ENCODE results near the gene LRRC71.

Gene LRRC71

GRCh38 chr1:156944848-156945247, 24.4 kb downstream of the LRRC71 start:
- Histone ChIP-seq H3K36me3 (ENCODE audit: insufficient read depth, low read length) (peaks cover 88% of the 10 kb centered on the region), H3K4me3 (ENCODE audit: low read length) (no peak overlapping the region), H3K9ac (ENCODE audit: low read depth, low read length) (no peak overlapping the region), H3K4me2 (ENCODE audit: low read length) (no peak overlapping the region), H3K27me3 (ENCODE audit: control insufficient read depth, insufficient read depth, low read length) (no peaks in the 10 kb centered on the region), H3K9me3 (replicated peaks; ENCODE audit: low read length) (no peaks in the 10 kb centered on the region), H3K4me1 (ENCODE audit: control insufficient read depth, insufficient read depth, low read length) (no peaks in the 10 kb centered on the region)

GRCh38 chr1:156945881-156946661, 25.6 kb downstream of the LRRC71 start:
- peaks cover 87% of the 10 kb centered on the region for H3K36me3 ChIP-seq (ENCODE audit: insufficient read depth, low read length)
- no peaks in the 10 kb centered on the region for H3K4me1 ChIP-seq (ENCODE audit: control insufficient read depth, insufficient read depth, low read length)
- H3K27me3 ChIP-seq (ENCODE audit: control insufficient read depth, insufficient read depth, low read length): no peaks in the 10 kb centered on the region
- H3K4me3 ChIP-seq (ENCODE audit: low read length): no peak overlapping the region
- H3K4me2 ChIP-seq (ENCODE audit: low read length): no peak overlapping the region
- H3K9ac ChIP-seq (ENCODE audit: low read depth, low read length): no peak overlapping the region
- no peaks in the 10 kb centered on the region for H3K9me3 ChIP-seq (replicated peaks; ENCODE audit: low read length)

- Histone ChIP-seq H3K27me3 (ENCODE audit: control insufficient read depth, insufficient read depth, low read length) (no peaks in the 10 kb centered on the region), H3K9me3 (replicated peaks; ENCODE audit: low read length) (no peaks in the 10 kb centered on the region), H3K9ac (ENCODE audit: low read depth, low read length) (no peak overlapping the region), H3K4me3 (ENCODE audit: low read length) (no peak overlapping the region), H3K4me1 (ENCODE audit: control insufficient read depth, insufficient read depth, low read length) (no peaks in the 10 kb centered on the region), H3K4me2 (ENCODE audit: low read length) (no peak overlapping the region), H3K36me3 (ENCODE audit: insufficient read depth, low read length) (peaks cover 89% of the 10 kb centered on the region)
These were observed 26.7 kb downstream of the LRRC71 start for GRCh38 chr1:156947127-156947526.

- H3K9ac ChIP-seq (ENCODE audit: low read depth, low read length): no peak overlapping the region
- no peak overlapping the region for H3K4me2 ChIP-seq (ENCODE audit: low read length)
- H3K36me3 ChIP-seq (ENCODE audit: insufficient read depth, low read length): peaks cover 89% of the 10 kb centered on the region
- H3K4me1 ChIP-seq (ENCODE audit: control insufficient read depth, insufficient read depth, low read length): no peaks in the 10 kb centered on the region
- no peak overlapping the region for H3K4me3 ChIP-seq (ENCODE audit: low read length)
- H3K9me3 ChIP-seq (replicated peaks; ENCODE audit: low read length): no peaks in the 10 kb centered on the region
- H3K27me3 ChIP-seq (ENCODE audit: control insufficient read depth, insufficient read depth, low read length): no peaks in the 10 kb centered on the region
These were observed 27.5 kb downstream of the LRRC71 start for GRCh38 chr1:156947818-156948525.

- H3K9ac ChIP-seq (ENCODE audit: low read depth, low read length): no peak overlapping the region
- no peak overlapping the region for H3K4me2 ChIP-seq (ENCODE audit: low read length)
- peaks cover 84% of the 10 kb centered on the region for H3K36me3 ChIP-seq (ENCODE audit: insufficient read depth, low read length)
- H3K27me3 ChIP-seq (ENCODE audit: control insufficient read depth, insufficient read depth, low read length): no peaks in the 10 kb centered on the region
- no peaks in the 10 kb centered on the region for H3K9me3 ChIP-seq (replicated peaks; ENCODE audit: low read length)
- H3K4me3 ChIP-seq (ENCODE audit: low read length): no peak overlapping the region
- H3K4me1 ChIP-seq (ENCODE audit: control insufficient read depth, insufficient read depth, low read length): no peaks in the 10 kb centered on the region
These were observed 28.3 kb downstream of the LRRC71 start for GRCh38 chr1:156948708-156949107.

- H3K4me1 ChIP-seq (ENCODE audit: control insufficient read depth, insufficient read depth, low read length): no peaks in the 10 kb centered on the region
- peaks cover 79% of the 10 kb centered on the region for H3K36me3 ChIP-seq (ENCODE audit: insufficient read depth, low read length)
- no peak overlapping the region for H3K4me2 ChIP-seq (ENCODE audit: low read length)
- H3K9me3 ChIP-seq (replicated peaks; ENCODE audit: low read length): no peaks in the 10 kb centered on the region
- no peaks in the 10 kb centered on the region for H3K27me3 ChIP-seq (ENCODE audit: control insufficient read depth, insufficient read depth, low read length)
- no peak overlapping the region for H3K9ac ChIP-seq (ENCODE audit: low read depth, low read length)
- H3K4me3 ChIP-seq (ENCODE audit: low read length): no peak overlapping the region
These were observed 28.7 kb downstream of the LRRC71 start for GRCh38 chr1:156949127-156949526.

GRCh38 chr1:156951371-156951770, 30.9 kb downstream of the LRRC71 start:
- H3K4me3 ChIP-seq (ENCODE audit: low read length): no peak overlapping the region
- H3K36me3 ChIP-seq (ENCODE audit: insufficient read depth, low read length): peaks cover 79% of the 10 kb centered on the region
- H3K4me2 ChIP-seq (ENCODE audit: low read length): no peak overlapping the region
- H3K9ac ChIP-seq (ENCODE audit: low read depth, low read length): no peak overlapping the region
- no peaks in the 10 kb centered on the region for H3K27me3 ChIP-seq (ENCODE audit: control insufficient read depth, insufficient read depth, low read length)
- no peaks in the 10 kb centered on the region for H3K4me1 ChIP-seq (ENCODE audit: control insufficient read depth, insufficient read depth, low read length)
- H3K9me3 ChIP-seq (replicated peaks; ENCODE audit: low read length): no peaks in the 10 kb centered on the region

- no peaks in the 10 kb centered on the region for H3K27me3 ChIP-seq (ENCODE audit: control insufficient read depth, insufficient read depth, low read length)
- no peak overlapping the region for H3K4me3 ChIP-seq (ENCODE audit: low read length)
- H3K9me3 ChIP-seq (replicated peaks; ENCODE audit: low read length): no peaks in the 10 kb centered on the region
- H3K4me1 ChIP-seq (ENCODE audit: control insufficient read depth, insufficient read depth, low read length): no peaks in the 10 kb centered on the region
- no peak overlapping the region for H3K9ac ChIP-seq (ENCODE audit: low read depth, low read length)
- no peak overlapping the region for H3K4me2 ChIP-seq (ENCODE audit: low read length)
- H3K36me3 ChIP-seq (ENCODE audit: insufficient read depth, low read length): peaks cover 75% of the 10 kb centered on the region
These were observed 33.1 kb downstream of the LRRC71 start for GRCh38 chr1:156953571-156953970.

- no peaks in the 10 kb centered on the region for H3K9me3 ChIP-seq (replicated peaks; ENCODE audit: low read length)
- H3K4me2 ChIP-seq (ENCODE audit: low read length): no peak overlapping the region
- H3K4me3 ChIP-seq (ENCODE audit: low read length): no peak overlapping the region
- H3K4me1 ChIP-seq (ENCODE audit: control insufficient read depth, insufficient read depth, low read length): no peaks in the 10 kb centered on the region
- H3K27me3 ChIP-seq (ENCODE audit: control insufficient read depth, insufficient read depth, low read length): no peaks in the 10 kb centered on the region
- no peak overlapping the region for H3K9ac ChIP-seq (ENCODE audit: low read depth, low read length)
- H3K36me3 ChIP-seq (ENCODE audit: insufficient read depth, low read length): peaks cover 69% of the 10 kb centered on the region
These were observed 35.9 kb downstream of the LRRC71 start for GRCh38 chr1:156956333-156956732.

GRCh38 chr1:156957634-156958033, 37.2 kb downstream of the LRRC71 start:
- no peaks in the 10 kb centered on the region for H3K9me3 ChIP-seq (replicated peaks; ENCODE audit: low read length)
- H3K4me3 ChIP-seq (ENCODE audit: low read length): no peak overlapping the region
- no peaks in the 10 kb centered on the region for H3K4me1 ChIP-seq (ENCODE audit: control insufficient read depth, insufficient read depth, low read length)
- H3K27me3 ChIP-seq (ENCODE audit: control insufficient read depth, insufficient read depth, low read length): no peaks in the 10 kb centered on the region
- no peak overlapping the region for H3K4me2 ChIP-seq (ENCODE audit: low read length)
- peaks cover 64% of the 10 kb centered on the region for H3K36me3 ChIP-seq (ENCODE audit: insufficient read depth, low read length)
- H3K9ac ChIP-seq (ENCODE audit: low read depth, low read length): no peak overlapping the region

- Histone ChIP-seq H3K36me3 (ENCODE audit: insufficient read depth, low read length) (peaks cover 66% of the 10 kb centered on the region), H3K4me2 (ENCODE audit: low read length) (no peak overlapping the region), H3K27me3 (ENCODE audit: control insufficient read depth, insufficient read depth, low read length) (no peaks in the 10 kb centered on the region), H3K9me3 (replicated peaks; ENCODE audit: low read length) (no peaks in the 10 kb centered on the region), H3K4me3 (ENCODE audit: low read length) (no peak overlapping the region), H3K4me1 (ENCODE audit: control insufficient read depth, insufficient read depth, low read length) (no peaks in the 10 kb centered on the region), H3K9ac (ENCODE audit: low read depth, low read length) (no peak overlapping the region)
These were observed 37.8 kb downstream of the LRRC71 start for GRCh38 chr1:156958247-156958714.
